ENCODE results near the gene IQSEC1.

IQSEC1 gene

GRCh38 chr3:12906916-12907290, 166.3 kb downstream of the IQSEC1 start:
- Mint-ChIP-seq H3K4me3 (no peak overlapping the region), H3K4me1 (ENCODE audit: low read depth) (no peaks in the 10 kb centered on the region), H3K9me3 (no peaks in the 10 kb centered on the region), H3K27me3 (ENCODE audit: low read depth) (no peaks in the 10 kb centered on the region), H3K36me3 (ENCODE audit: low read depth) (peaks cover 23% of the 10 kb centered on the region), H3K27ac (no peak overlapping the region)
- no peak for DNase-seq (ENCODE audit: low spot score)

DNA sequence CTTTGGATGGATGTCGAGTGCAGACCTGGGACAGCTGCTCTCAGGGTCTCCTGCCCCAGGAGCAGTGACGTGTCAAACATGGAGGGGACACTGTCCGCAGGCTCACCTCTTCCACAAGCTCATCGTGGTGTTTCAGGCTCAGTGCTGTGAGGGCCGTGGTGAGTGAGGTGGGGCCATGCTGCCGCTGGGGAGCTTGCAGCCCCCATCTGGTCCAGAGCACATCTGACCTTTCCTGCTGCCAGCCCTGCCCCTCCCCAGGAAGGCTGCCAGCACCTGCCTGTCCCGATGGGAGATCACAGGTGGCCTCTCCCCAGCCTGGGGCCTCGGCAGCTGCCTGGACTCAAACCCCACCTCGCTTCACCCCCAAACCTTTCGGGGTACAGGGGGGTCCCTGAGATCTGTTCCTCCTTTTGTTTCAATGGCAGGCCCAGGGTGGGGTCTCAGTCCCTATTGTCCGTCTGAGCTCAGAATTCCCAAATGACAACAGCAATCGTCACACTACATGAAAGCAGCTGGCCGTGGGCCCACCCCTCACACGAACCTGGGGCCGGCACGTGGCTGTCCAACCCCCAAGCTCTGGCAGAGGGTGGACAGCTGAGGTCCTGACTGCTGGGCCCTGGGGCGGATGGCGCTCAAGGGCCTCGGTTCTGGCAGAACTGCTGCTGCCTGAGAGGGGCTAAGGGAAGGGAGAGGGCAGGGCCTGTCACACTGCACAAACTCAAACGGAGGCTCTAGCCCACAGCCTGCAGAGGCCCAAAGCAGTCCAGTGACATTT, 166.9 kb downstream of the IQSEC1 start:
- H3K36me3 Mint-ChIP-seq (ENCODE audit: low read depth): peaks cover 23% of the 10 kb centered on the region
- H3K4me1 Mint-ChIP-seq (ENCODE audit: low read depth): no peaks in the 10 kb centered on the region
- no peak for DNase-seq (ENCODE audit: low spot score)
- no peaks in the 10 kb centered on the region for H3K9me3 Mint-ChIP-seq
- no peak overlapping the region for H3K4me3 Mint-ChIP-seq
- H3K27ac Mint-ChIP-seq: no peak overlapping the region
- H3K27me3 Mint-ChIP-seq (ENCODE audit: low read depth): no peaks in the 10 kb centered on the region

DNA sequence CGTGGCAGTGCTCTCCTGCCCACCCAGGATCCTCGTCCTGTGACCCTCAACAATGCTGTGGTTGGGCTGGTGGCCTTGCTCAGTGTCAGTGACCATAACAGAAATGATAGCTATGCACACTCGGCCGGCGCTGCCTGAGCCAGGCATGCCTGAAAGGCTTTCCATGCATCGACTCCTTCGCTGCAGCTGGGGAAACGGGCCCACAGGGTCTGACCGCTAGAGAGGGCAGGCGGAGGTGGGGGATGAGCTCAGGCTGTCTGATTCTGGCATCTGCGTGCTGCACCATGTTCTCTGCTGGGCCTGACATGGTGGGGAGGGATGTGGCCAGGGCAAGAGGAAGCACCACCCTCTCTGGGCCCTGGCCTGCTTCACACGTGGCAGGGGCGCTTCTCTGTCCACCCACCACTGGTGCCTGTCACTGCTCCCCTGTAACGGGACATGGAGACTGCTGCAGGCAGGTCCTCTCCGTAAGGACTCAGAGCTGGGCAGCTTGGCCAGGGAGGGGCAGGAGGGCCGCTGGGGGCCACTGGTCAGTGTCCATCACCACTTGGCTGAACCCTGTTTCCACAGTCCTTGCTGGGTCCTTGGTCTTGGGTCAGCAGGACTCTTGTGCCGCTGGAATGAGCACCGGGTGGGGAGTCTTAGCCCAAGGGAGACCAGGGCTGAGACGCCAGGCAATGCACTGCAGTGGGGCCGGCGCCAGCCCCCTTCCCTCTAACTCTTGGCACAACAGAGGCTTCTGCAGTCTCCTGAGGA, 167.7 kb downstream of the IQSEC1 start:
- H3K4me1 Mint-ChIP-seq (ENCODE audit: low read depth): no peaks in the 10 kb centered on the region
- no peak overlapping the region for H3K27ac Mint-ChIP-seq
- no peak for DNase-seq (ENCODE audit: low spot score)
- no peak overlapping the region for H3K4me3 Mint-ChIP-seq
- H3K9me3 Mint-ChIP-seq: no peaks in the 10 kb centered on the region
- H3K36me3 Mint-ChIP-seq (ENCODE audit: low read depth): peaks cover 24% of the 10 kb centered on the region
- H3K27me3 Mint-ChIP-seq (ENCODE audit: low read depth): no peaks in the 10 kb centered on the region

DNA sequence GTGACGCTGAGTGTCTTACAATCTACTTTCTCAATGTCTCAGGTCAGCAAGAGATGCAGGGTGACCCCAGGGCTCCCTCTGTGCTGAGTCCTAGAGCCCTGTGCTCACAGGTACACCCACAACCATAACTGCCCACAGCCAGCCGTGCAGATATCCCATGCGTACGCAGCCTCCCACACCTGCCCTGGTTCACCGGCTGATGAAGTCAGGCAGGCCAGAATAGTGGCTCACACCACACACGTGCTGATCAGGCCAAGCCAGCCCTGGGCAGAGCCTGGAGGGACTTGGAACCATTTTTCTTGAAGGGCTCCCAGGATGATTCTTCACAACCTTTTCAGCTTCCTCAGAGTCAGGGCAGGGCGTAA, 168.3 kb downstream of the IQSEC1 start:
- H3K36me3 Mint-ChIP-seq (ENCODE audit: low read depth): peaks cover 26% of the 10 kb centered on the region
- H3K27ac Mint-ChIP-seq: no peak overlapping the region
- H3K4me1 Mint-ChIP-seq (ENCODE audit: low read depth): no peaks in the 10 kb centered on the region

DNA sequence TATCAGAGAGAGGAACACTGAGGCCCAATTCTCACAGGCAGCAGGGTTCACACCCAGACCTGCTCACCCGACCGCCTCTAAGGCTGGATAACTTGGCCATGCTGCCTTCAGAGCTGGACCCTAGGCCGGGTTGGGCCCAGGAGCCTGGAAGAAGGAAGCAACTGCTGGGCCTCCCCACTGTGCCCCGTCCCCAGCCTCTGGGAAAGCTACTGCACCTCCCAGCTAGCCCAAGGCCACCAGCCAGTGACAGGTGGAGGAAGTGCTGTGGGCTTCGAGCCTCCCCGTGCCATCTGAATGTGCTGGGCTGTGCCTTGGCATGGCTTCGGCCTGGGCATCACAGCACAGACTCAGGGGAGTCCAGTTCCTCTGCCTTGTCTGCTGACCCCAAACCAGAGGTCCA, 169.3 kb downstream of the IQSEC1 start:
- DNase-seq (ENCODE audit: low spot score): no peak
- Mint-ChIP-seq H3K36me3 (ENCODE audit: low read depth) (peaks cover 26% of the 10 kb centered on the region), H3K9me3 (no peaks in the 10 kb centered on the region), H3K27me3 (ENCODE audit: low read depth) (no peaks in the 10 kb centered on the region), H3K27ac (no peak overlapping the region), H3K4me1 (ENCODE audit: low read depth) (no peaks in the 10 kb centered on the region), H3K4me3 (no peak overlapping the region)

More for the DNA sequence above, 168.3 kb downstream of the IQSEC1 start:
- no peaks in the 10 kb centered on the region for H3K9me3 Mint-ChIP-seq
- H3K4me3 Mint-ChIP-seq: no peak overlapping the region
- H3K27me3 Mint-ChIP-seq (ENCODE audit: low read depth): no peaks in the 10 kb centered on the region
- DNase-seq (ENCODE audit: low spot score): no peak

DNA sequence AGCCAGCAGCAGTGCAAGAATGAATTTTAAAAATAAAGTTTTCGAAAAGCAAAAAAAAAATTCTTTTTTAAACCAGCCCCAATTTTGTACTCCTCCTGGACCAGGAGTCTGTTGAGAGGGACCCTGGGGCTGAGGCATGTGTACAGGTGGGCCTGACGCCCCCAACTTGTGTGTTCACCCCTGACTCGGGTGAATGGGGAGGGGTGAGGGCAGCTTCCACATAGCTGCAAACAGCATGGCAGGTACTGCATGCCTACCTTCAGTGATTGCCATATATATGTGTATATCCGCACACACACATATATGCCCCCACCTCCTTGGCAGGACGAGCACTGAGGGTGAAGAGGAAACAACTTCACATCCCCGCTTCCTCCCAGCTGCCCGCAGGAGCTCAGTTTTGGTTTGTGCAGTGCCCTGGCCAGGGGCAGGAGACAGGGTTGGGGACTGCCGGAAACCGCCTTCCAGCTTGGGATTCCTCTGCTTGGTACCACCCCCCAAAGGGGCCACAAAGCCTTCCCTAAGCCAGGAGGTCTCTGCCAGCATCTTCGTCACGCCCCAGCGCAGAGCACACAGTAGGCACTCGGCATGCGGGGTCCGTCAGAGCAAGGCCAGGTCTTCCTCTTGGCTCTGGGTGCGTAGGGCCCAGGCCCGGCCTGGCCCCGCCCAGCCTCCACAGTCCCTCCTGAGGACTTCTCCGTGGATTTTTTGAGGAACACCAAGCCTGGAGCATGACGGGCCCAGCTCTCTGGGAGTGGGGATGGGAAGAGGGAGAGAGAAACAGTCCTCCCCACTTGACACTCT, 170.0 kb downstream of the IQSEC1 start:
- Mint-ChIP-seq H3K36me3 (ENCODE audit: low read depth) (peaks cover 23% of the 10 kb centered on the region), H3K4me3 (no peak overlapping the region), H3K27ac (no peak overlapping the region), H3K9me3 (no peaks in the 10 kb centered on the region), H3K27me3 (ENCODE audit: low read depth) (no peaks in the 10 kb centered on the region), H3K4me1 (ENCODE audit: low read depth) (no peaks in the 10 kb centered on the region)
- no peak for DNase-seq (ENCODE audit: low spot score)

DNA sequence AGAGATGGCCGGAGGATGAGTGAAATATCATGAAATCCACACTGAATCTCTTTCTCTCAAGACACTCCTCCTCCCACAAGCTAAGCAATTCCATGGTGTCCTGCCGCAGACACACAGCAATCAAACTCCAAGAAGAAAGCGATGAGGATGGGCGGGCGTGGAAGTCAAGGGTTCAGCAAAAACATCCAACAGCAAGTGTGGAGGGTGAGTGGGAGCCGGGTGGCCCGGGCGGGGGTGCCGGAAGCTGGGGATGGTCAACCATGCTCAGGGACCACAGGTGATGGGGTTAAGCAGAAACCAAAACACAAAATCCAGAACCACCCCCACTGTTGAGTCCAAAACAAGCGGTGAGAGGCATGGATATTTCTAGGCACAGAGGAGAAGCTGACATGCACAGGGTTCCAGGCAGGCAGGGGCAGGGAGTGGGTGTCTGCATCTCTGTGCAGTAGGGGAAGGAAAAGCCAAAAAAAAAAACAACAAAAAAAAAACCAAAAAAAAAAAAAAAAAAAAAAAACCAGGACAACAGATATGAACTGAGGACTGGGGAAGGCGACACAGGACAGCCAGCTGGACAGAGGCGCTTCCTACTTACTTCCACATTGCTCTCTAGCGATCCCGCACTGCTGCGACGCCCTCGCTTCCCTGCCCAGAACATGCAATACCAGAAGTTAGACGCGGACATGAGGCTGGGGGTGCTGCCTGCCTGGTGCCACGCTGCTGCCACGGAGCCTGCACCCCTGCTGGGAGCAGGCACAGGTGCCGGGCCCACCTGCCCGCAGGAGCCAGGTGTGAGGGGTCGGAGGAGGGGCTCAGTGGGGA, 170.8 kb downstream of the IQSEC1 start:
- no peaks in the 10 kb centered on the region for H3K4me1 Mint-ChIP-seq (ENCODE audit: low read depth)
- H3K9me3 Mint-ChIP-seq: no peaks in the 10 kb centered on the region
- peaks cover 23% of the 10 kb centered on the region for H3K36me3 Mint-ChIP-seq (ENCODE audit: low read depth)
- H3K27ac Mint-ChIP-seq: no peak overlapping the region
- no peak for DNase-seq (ENCODE audit: low spot score)
- no peak overlapping the region for H3K4me3 Mint-ChIP-seq
- no peaks in the 10 kb centered on the region for H3K27me3 Mint-ChIP-seq (ENCODE audit: low read depth)

GRCh38 chr3:12901623-12902045, 171.6 kb downstream of the IQSEC1 start:
- Mint-ChIP-seq H3K9me3 (no peaks in the 10 kb centered on the region), H3K27me3 (ENCODE audit: low read depth) (no peaks in the 10 kb centered on the region), H3K36me3 (ENCODE audit: low read depth) (peaks cover 25% of the 10 kb centered on the region), H3K27ac (no peak overlapping the region), H3K4me1 (ENCODE audit: low read depth) (no peaks in the 10 kb centered on the region), H3K4me3 (no peak overlapping the region)
- no peak for DNase-seq (ENCODE audit: low spot score)

DNA sequence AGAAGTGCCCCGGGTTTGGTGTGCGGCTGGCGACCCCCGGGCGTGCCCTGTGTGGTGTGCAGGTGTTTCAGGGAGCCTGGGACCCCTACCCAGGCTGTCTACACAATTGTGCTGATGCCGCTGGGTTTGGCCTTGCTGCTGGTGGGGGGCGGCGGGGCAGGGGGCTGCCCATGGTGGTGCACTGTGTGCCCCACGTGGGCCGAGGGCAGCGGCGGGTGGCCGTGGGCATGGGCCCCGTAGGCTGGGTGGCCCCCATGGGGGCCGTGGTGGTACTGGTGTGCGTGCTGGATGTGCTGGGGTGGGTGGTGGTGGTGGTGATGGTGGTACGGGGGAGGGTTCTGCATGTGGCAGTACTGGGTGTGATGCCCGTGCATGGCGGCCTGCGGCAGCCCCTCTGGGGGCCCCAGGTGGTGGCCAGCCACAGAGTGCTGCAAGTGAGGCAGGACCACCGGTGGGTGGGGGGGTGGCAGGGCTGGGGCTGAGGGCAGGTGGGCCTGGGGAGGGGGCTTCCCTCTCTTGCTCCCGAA, 172.3 kb downstream of the IQSEC1 start:
- no peak for DNase-seq (ENCODE audit: low spot score)
- H3K27me3 Mint-ChIP-seq (ENCODE audit: low read depth): no peaks in the 10 kb centered on the region
- peaks cover 25% of the 10 kb centered on the region for H3K36me3 Mint-ChIP-seq (ENCODE audit: low read depth)
- H3K9me3 Mint-ChIP-seq: no peaks in the 10 kb centered on the region
- no peaks in the 10 kb centered on the region for H3K4me1 Mint-ChIP-seq (ENCODE audit: low read depth)
- H3K27ac Mint-ChIP-seq: no peak overlapping the region
- H3K4me3 Mint-ChIP-seq: no peak overlapping the region

DNA sequence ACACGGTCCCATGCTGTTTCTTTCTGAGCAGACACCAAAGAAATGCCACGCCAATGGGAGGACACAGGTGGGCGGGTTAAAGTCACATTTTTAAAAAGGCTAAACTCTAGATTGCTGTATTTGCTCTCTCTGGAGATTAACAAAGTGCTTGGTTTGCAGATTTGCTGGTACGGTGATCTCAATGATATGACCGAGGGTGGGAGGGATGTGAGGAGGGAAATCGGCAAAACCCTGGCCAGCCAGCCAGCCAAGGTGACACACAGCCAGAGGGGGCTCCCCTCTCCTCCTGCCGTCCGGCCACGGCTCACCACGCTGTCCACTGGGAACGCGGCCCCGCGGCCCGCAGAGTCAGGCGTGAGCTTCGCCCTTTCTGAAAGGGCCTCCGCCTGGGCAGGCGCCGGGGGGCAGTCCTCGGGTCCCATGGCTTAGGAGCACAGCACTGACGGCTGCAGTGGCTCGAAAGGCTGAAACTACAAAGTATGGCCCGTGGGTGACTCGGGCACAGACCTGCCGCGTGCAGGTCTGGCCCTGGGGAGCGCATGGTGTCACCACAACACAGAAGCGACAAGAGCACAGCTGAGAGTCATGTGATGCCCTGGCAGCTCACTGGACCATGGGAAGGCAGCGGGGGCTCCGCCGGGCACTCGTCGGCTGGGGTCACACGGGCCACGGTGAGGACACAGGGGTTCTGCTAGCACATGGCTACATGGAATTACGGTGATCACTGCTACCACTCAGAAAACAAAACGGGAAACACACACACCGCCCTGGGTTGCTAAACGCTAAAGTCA, 174.1 kb downstream of the IQSEC1 start:
- H3K4me3 Mint-ChIP-seq: no peak overlapping the region

GRCh38 chr3:12898290-12898964, 174.8 kb downstream of the IQSEC1 start:
- Mint-ChIP-seq H3K4me3 (no peak overlapping the region), H3K27ac (no peak overlapping the region), H3K9me3 (no peaks in the 10 kb centered on the region), H3K4me1 (ENCODE audit: low read depth) (peaks cover 1% of the 10 kb centered on the region), H3K36me3 (ENCODE audit: low read depth) (peaks cover 25% of the 10 kb centered on the region), H3K27me3 (ENCODE audit: low read depth) (no peaks in the 10 kb centered on the region)
- no peak for DNase-seq (ENCODE audit: low spot score)

More for the DNA sequence above, 174.1 kb downstream of the IQSEC1 start:
- Mint-ChIP-seq H3K36me3 (ENCODE audit: low read depth) (peaks cover 25% of the 10 kb centered on the region), H3K27ac (no peak overlapping the region), H3K9me3 (no peaks in the 10 kb centered on the region), H3K4me1 (ENCODE audit: low read depth) (peaks cover 1% of the 10 kb centered on the region), H3K27me3 (ENCODE audit: low read depth) (no peaks in the 10 kb centered on the region)
- no peak for DNase-seq (ENCODE audit: low spot score)
